K562 (cell line): Measurements from ENCODE around the gene ELF2. TPM values are rescaled to one million over a fixed set of nuclear protein-coding genes. Genes with fewer than 3 reads are reported as not detected.

Experiments
- FOXO4 ChIP-seq: fragments of 450-650 bp; formaldehyde crosslinking; IDR thresholded peaks from 2 replicates; pipeline ENCODE4 v1.4.0; 2020; ENCODE audit warnings: mild to moderate bottlenecking, moderate library complexity
- MYBL2 ChIP-seq, 2 experiments: fragments of 450-650 bp in 1 of 2; sonication (generic) in 1 of 2; formaldehyde crosslinking in 1 of 2; IDR thresholded peaks; 2 replicates each; pipeline versions ENCODE4 v1.6.1 to v1.8.1; 2017 to 2022; ENCODE audit warnings: borderline replicate concordance in 1 of 2, inconsistent platforms in 1 of 2, low read depth in 1 of 2, mild to moderate bottlenecking in 1 of 2, missing genetic modification reagents in 1 of 2, moderate library complexity in 1 of 2
- SMAD1 ChIP-seq: fragments of 150-350 bp; IDR thresholded peaks from 2 replicates; pipeline ENCODE4 v1.6.1; 2014; ENCODE audit warnings: low read length, low read depth; ENCODE audit not compliant: partially characterized antibody
- TFAM ChIP-seq: fragments of 250-450 bp; sonication (Bioruptor Pico); conservative IDR thresholded peaks from 2 replicates; pipeline ENCODE4 v1.5.0; 2021; ENCODE audit warnings: mild to moderate bottlenecking, moderate library complexity
- ZNF133 ChIP-seq: fragments of 250-450 bp; sonication (Bioruptor Pico); IDR thresholded peaks from 2 replicates; pipeline ENCODE4 v1.4.0; 2020; ENCODE audit warnings: mild to moderate bottlenecking
- ZNF324 ChIP-seq: fragments of 250-450 bp; sonication (Bioruptor Pico); IDR thresholded peaks from 2 replicates; pipeline ENCODE4 v1.4.0; 2020; ENCODE audit warnings: mild to moderate bottlenecking
- polyA plus RNA-seq, 8 experiments: library from polyadenylated mRNA; depleted of rRNA in 4 of 8; stranded (reverse) in 5 of 8; unstranded in 3 of 8; fragments of >200 nt; fragmentation: Nextera tagmentation in 2 of 8; fragmentation: Illumina TruSeq in 1 of 8; extraction: Ambion mirVana in 2 of 8; extraction: Trizol in 1 of 8; gene quantifications; 2 replicates each; pipeline versions ENCODE4 v1.2.1 to v1.2.3, GENCODE V29; 2011 to 2014; ENCODE audit warnings: inconsistent platforms in 1 of 8, missing spikeins in 1 of 8
- total RNA-seq, 7 experiments: library from RNA; depleted of rRNA in 6 of 7; stranded (reverse); fragments of >200 nt in 6 of 7; fragmentation: Illumina TruSeq in 2 of 7; extraction: Trizol in 2 of 7; gene quantifications; 2 replicates each; pipeline versions ENCODE4 v1.2.1 to v1.2.3, GENCODE V29; 2011 to 2021; ENCODE audit warnings: low replicate concordance in 1 of 7
- TF ChIP-seq, protein P1 (sequence below), 2 experiments: fragments of 450-650 bp in 1 of 2; sonication (generic) in 1 of 2; formaldehyde crosslinking in 1 of 2; IDR thresholded peaks; 2 replicates each; pipeline versions ENCODE4 v1.7.1 to v1.9.0; 2016 to 2022; ENCODE audit warnings: inconsistent platforms in 1 of 2, mild to moderate bottlenecking in 1 of 2, missing genetic modification reagents in 1 of 2

Gene ELF2
- total and polyA plus RNA-seq, 9 of the 15 experiments (the other 6 are each of a cell fraction or from before 2014, with no cell fraction given): 9.4 to 58.7 (median 41.6) TPM

DNA sequence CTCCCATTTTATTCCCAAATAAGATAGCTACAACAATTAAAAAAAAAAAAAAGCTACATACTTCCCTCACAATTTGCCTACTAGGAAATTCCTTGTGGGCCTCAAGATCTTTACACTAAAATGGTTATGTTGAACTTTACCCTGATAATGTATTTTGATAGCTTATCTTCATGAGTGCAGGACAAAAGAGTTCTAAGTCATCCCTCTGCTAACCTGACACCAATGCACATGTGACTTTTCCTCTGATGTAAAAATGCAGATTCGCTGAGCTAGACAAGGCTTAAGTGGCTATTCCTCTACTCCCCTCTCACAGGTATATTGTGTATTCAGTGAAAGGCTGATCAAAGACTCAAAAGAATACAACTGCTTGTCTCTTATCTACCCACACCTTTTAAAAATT lies 22.5 kb downstream of the ELF2 start (continued):
- TF ChIP-seq, protein P1, sequence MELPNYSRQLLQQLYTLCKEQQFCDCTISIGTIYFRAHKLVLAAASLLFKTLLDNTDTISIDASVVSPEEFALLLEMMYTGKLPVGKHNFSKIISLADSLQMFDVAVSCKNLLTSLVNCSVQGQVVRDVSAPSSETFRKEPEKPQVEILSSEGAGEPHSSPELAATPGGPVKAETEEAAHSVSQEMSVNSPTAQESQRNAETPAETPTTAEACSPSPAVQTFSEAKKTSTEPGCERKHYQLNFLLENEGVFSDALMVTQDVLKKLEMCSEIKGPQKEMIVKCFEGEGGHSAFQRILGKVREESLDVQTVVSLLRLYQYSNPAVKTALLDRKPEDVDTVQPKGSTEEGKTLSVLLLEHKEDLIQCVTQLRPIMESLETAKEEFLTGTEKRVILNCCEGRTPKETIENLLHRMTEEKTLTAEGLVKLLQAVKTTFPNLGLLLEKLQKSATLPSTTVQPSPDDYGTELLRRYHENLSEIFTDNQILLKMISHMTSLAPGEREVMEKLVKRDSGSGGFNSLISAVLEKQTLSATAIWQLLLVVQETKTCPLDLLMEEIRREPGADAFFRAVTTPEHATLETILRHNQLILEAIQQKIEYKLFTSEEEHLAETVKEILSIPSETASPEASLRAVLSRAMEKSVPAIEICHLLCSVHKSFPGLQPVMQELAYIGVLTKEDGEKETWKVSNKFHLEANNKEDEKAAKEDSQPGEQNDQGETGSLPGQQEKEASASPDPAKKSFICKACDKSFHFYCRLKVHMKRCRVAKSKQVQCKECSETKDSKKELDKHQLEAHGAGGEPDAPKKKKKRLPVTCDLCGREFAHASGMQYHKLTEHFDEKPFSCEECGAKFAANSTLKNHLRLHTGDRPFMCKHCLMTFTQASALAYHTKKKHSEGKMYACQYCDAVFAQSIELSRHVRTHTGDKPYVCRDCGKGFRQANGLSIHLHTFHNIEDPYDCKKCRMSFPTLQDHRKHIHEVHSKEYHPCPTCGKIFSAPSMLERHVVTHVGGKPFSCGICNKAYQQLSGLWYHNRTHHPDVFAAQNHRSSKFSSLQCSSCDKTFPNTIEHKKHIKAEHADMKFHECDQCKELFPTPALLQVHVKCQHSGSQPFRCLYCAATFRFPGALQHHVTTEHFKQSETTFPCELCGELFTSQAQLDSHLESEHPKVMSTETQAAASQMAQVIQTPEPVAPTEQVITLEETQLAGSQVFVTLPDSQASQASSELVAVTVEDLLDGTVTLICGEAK (IDR thresholded peaks at IDR 0.05): no peak
- TF ChIP-seq, protein P1 (CRISPR knock-in tag; IDR thresholded peaks at IDR 0.05): no peak
- TF ChIP-seq TFAM: no peak
- no peak for TF ChIP-seq ZNF133 (CRISPR knock-in tag)
- TF ChIP-seq ZNF324 (CRISPR knock-in tag): no peak
- no peak for TF ChIP-seq FOXO4 (CRISPR knock-in tag)
- no peak for TF ChIP-seq MYBL2 (IDR thresholded peaks at IDR 0.05; ENCODE audit: low read depth)
- no peak for TF ChIP-seq MYBL2 (CRISPR knock-in tag; IDR thresholded peaks at IDR 0.05; ENCODE audit: borderline replicate concordance)
- no peak for TF ChIP-seq SMAD1
